Glutamatergic neuron (in vitro differentiated cells): ENCODE results near the gene STAT5B. TPM values are rescaled to one million over a fixed set of nuclear protein-coding genes. Genes with fewer than 3 reads are reported as not detected.
"Not testable (repeated sequence)": the region's sequence is repeated elsewhere in the genome, so short reads cannot be mapped to it uniquely, and the experiment has no call there.

ENCODE experiments used
- DNase-seq: peaks from one replicate; pipeline ENCODE4 v3.0.0; 2022
- H3K27ac Mint-ChIP-seq: one replicate; pipeline ENCODE4 v1.8.0; 2020; ENCODE audit warnings: mild to moderate bottlenecking, mixed read lengths, inconsistent platforms; ENCODE audit not compliant: unreplicated experiment
- H3K27me3 Mint-ChIP-seq: one replicate; pipeline ENCODE4 v1.8.0; 2020; ENCODE audit warnings: mild to moderate bottlenecking, moderate library complexity, mixed read lengths, inconsistent platforms; ENCODE audit not compliant: unreplicated experiment
- H3K36me3 Mint-ChIP-seq: one replicate; pipeline ENCODE4 v1.8.0; 2020; ENCODE audit warnings: mild to moderate bottlenecking, mixed read lengths, inconsistent platforms; ENCODE audit not compliant: unreplicated experiment
- H3K4me1 Mint-ChIP-seq: one replicate; pipeline ENCODE4 v1.8.0; 2020; ENCODE audit warnings: mild to moderate bottlenecking, low read depth, mixed read lengths, inconsistent platforms; ENCODE audit not compliant: unreplicated experiment
- H3K4me3 Mint-ChIP-seq: one replicate; pipeline ENCODE4 v1.8.0; 2020; ENCODE audit warnings: mild to moderate bottlenecking, mixed read lengths, inconsistent platforms; ENCODE audit not compliant: unreplicated experiment
- H3K9me3 Mint-ChIP-seq: one replicate; pipeline ENCODE4 v1.8.0; 2020; ENCODE audit warnings: mild to moderate bottlenecking, moderate library complexity, mixed read lengths, inconsistent platforms; ENCODE audit not compliant: unreplicated experiment
- long read RNA-seq: library from polyadenylated mRNA; unstranded; transcript quantifications from one replicate; pipeline ENCODE4 v2.0.0, GENCODE V29; 2020; ENCODE audit not compliant: unreplicated experiment
- total RNA-seq: library from RNA; stranded (reverse); fragmentation: NEBNext Ultra II Directional; extraction: Animal tissue kit (Norgen Biotek cat#: 25700); gene quantifications from one replicate; pipeline ENCODE4 v1.2.1, GENCODE V29; 2021; ENCODE audit not compliant: unreplicated experiment
- TF ChIP-seq, protein P1 (sequence below): fragments of 200-600 bp; sonication (generic); IDR thresholded peaks from one replicate; pipeline ENCODE4 v1.5.0; 2021; ENCODE audit not compliant: partially characterized antibody, unreplicated experiment

STAT5B gene
- 31.9 TPM for total RNA-seq
- long read RNA-seq, full-length matches to known transcripts = 1 of 5 reads
- long read RNA-seq, partial matches to known transcripts = 1 of 5 reads
- long read RNA-seq, other reads (novel, unspliced or antisense) = 3 of 5 reads

DNA sequence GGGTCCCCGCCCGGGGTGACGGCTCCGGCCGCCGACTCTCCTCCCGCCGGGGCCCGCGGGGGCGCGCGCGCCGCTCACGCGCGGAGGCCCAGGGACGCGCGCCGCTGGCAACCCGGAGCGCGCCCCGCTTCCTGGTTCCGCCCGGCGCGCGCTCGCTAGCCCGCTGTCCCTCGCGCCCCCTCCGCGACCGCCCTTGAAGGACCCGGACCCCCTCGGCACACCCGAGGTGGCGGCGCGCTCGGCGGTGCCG is at the start of gene STAT5B:
TSS of gene STAT5B (minus strand) at position 33 of the 250 bp plus-strand sequence. CDS start 44,264 bp downstream, outside the sequence.
- peaks cover 24% of the 10 kb centered on the region for H3K4me1 Mint-ChIP-seq
- peak; percentile 69 for DNase-seq
- TF ChIP-seq, protein P1, sequence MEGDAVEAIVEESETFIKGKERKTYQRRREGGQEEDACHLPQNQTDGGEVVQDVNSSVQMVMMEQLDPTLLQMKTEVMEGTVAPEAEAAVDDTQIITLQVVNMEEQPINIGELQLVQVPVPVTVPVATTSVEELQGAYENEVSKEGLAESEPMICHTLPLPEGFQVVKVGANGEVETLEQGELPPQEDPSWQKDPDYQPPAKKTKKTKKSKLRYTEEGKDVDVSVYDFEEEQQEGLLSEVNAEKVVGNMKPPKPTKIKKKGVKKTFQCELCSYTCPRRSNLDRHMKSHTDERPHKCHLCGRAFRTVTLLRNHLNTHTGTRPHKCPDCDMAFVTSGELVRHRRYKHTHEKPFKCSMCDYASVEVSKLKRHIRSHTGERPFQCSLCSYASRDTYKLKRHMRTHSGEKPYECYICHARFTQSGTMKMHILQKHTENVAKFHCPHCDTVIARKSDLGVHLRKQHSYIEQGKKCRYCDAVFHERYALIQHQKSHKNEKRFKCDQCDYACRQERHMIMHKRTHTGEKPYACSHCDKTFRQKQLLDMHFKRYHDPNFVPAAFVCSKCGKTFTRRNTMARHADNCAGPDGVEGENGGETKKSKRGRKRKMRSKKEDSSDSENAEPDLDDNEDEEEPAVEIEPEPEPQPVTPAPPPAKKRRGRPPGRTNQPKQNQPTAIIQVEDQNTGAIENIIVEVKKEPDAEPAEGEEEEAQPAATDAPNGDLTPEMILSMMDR = no peak
- peaks cover 8% of the 10 kb centered on the region for H3K9me3 Mint-ChIP-seq
- H3K27ac Mint-ChIP-seq = peak within 1 kb of the TSS; percentile 93
- peaks cover 4% of the 10 kb centered on the region for H3K36me3 Mint-ChIP-seq
- peak within 1 kb of the TSS; percentile 97 for H3K4me3 Mint-ChIP-seq
- peaks cover 16% of the 10 kb centered on the region for H3K27me3 Mint-ChIP-seq

- Mint-ChIP-seq H3K4me3 (no peak overlapping the region), H3K4me1 (peaks cover 23% of the 10 kb centered on the region), H3K27ac (no peak overlapping the region), H3K36me3 (peaks cover 1% of the 10 kb centered on the region), H3K9me3 (no peaks in the 10 kb centered on the region), H3K27me3 (peaks cover 4% of the 10 kb centered on the region)
- no peak for DNase-seq
- TF ChIP-seq, protein P1 = no peak
Measured at GRCh38 chr17:42325026-42325425, 48.8 kb upstream of the STAT5B start.

DNA sequence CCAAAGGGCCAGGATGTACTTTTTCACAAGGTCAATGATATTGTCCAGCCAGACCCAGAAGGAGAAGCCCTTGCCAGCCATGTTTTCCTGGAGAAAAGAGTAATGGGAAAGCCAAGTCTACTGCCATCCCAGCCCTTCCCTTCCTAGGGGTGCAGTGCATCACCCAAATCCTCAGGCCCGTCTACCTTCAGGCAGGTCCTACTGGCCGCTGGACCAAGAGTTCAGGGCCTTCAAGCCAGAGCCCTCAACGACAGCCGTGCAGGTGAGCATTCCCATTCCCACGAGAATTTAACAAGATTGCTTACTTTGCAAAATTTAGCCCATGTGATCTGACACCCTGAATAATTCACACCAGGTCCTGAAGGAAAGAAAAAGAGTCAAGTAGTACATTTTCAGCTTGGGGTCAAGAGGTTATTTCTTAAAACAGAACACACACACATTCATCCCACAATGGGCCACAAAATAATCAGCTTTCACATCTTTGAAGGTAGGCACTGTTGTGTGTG is 47.1 kb upstream of the STAT5B start:
- H3K27ac Mint-ChIP-seq = no peak overlapping the region
- peaks cover 19% of the 10 kb centered on the region for H3K4me1 Mint-ChIP-seq
- TF ChIP-seq, protein P1 = no peak
- no peak overlapping the region for H3K4me3 Mint-ChIP-seq
- peaks cover 4% of the 10 kb centered on the region for H3K27me3 Mint-ChIP-seq
- DNase-seq = no peak
- H3K36me3 Mint-ChIP-seq = peaks cover 6% of the 10 kb centered on the region
- no peaks in the 10 kb centered on the region for H3K9me3 Mint-ChIP-seq

GRCh38 chr17:42322382-42323267 is 46.4 kb upstream of the STAT5B start:
- Mint-ChIP-seq H3K36me3 (peaks cover 6% of the 10 kb centered on the region), H3K27ac (peak overlapping the region; percentile 83), H3K4me3 (no peak overlapping the region), H3K27me3 (peaks cover 4% of the 10 kb centered on the region), H3K9me3 (no peaks in the 10 kb centered on the region), H3K4me1 (peaks cover 19% of the 10 kb centered on the region)
- TF ChIP-seq, protein P1 = peak; percentile 98
- DNase-seq = peak; percentile 96

GRCh38 chr17:42321555-42321954 is 45.4 kb upstream of the STAT5B start:
- peaks cover 23% of the 10 kb centered on the region for H3K4me1 Mint-ChIP-seq
- peaks cover 4% of the 10 kb centered on the region for H3K27me3 Mint-ChIP-seq
- peak overlapping the region; percentile 83 for H3K27ac Mint-ChIP-seq
- TF ChIP-seq, protein P1 = no peak
- no peak for DNase-seq
- H3K9me3 Mint-ChIP-seq = no peaks in the 10 kb centered on the region
- peak overlapping the region; percentile 26 for H3K4me3 Mint-ChIP-seq
- peaks cover 6% of the 10 kb centered on the region for H3K36me3 Mint-ChIP-seq

DNA sequence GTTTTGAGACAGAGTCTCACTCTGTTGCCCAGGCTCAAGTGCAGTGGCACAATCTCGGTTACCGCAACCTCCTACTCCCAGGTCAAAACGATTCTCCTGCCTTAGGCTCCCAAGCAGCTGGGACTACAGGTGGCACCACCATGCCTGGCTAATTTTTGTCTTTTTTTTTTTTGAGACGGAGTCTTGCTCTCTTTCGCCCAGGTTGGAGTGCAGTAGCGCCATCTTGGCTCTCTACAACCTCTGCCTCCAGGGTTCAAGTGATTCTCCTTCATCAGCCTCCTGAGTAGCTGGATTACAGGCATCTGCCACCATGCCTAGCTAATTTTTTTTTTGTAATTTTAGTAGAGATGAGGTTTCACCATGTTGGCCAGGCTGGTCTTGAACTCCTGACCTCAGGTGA is 41.8 kb upstream of the STAT5B start:
- not testable (repeated sequence) for H3K4me3 Mint-ChIP-seq, H3K36me3 Mint-ChIP-seq, H3K27ac Mint-ChIP-seq, H3K9me3 Mint-ChIP-seq, H3K27me3 Mint-ChIP-seq, DNase-seq
- peaks cover 24% of the 10 kb centered on the region for H3K4me1 Mint-ChIP-seq
